Activated effector memory CD4-positive, alpha-beta T cell treated with anti-CD3 and anti-CD28 coated beads, Interleukin-2, amount 50 U/mL, for 16 hours (primary cell): ENCODE data around the gene HORMAD1.
"Not testable (repeated sequence)": the region's sequence is repeated elsewhere in the genome, so short reads cannot be mapped to it uniquely, and the experiment has no call there.

Experiments used
- DNase-seq: peaks from one replicate; pipeline ENCODE4 v3.0.0-alpha.2; 2020

Gene HORMAD1, protein sequence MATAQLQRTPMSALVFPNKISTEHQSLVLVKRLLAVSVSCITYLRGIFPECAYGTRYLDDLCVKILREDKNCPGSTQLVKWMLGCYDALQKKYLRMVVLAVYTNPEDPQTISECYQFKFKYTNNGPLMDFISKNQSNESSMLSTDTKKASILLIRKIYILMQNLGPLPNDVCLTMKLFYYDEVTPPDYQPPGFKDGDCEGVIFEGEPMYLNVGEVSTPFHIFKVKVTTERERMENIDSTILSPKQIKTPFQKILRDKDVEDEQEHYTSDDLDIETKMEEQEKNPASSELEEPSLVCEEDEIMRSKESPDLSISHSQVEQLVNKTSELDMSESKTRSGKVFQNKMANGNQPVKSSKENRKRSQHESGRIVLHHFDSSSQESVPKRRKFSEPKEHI

DNA sequence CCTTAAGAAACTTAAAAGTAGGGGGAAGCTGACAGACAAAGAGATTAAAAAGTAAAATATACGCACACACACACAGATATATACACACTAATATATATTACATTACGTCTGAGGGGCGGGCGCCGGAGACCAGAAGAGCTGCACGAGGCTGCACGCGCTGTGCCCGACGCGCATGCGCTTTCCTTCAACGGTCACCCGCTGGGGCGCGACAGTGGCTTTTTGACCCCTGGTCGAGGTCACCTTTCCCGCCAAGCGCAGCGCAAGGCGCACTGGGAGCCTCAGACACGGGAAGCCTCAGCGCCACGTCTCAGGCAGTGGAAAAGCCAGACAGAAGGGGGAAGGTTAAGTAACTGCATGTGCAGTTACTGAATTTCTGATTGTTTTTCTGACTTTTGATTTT lies at the start of gene HORMAD1:
Gene HORMAD1, minus strand, starts transcription at position 193 of the 400 bp plus-strand sequence. CDS start 1,390 bp downstream, outside the sequence.
- DNase-seq: no peak

DNA sequence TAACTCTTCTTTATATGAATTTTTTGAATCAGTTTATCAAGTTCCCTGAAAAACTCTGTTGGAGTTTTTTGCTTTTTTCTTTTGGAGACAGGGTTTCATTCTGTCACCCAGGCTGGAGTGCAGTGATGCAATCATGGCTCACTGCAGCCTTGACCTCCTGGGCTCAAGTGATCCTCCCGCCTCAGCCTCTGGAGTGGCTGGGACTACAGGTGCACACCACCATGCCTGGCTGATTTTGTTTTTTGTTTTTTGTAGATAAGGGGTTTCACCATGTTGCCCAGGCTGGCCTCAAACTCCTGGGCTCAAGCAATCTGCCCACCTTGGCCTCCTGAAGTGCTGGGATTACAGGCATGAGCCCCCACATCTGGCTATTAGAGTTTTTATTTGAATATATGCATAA lies 47.0 kb upstream of the HORMAD1 start:
- DNase-seq: not testable (repeated sequence)

DNA sequence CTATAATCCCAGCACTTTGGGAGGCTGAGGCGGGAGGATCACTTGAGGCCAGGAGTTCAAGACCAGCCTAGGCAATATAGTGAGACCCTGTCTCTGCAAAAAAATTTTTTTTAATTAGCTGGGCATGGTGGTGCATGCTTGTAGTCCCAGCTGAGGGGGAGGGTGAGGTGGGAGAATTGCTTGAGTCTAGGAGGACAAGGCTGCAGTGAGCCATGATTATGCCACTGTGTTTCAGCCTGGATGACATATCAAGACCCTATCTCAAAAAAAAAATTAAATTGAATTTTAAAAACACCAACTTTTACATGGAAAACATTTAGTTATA lies 45.2 kb upstream of the HORMAD1 start:
- not testable (repeated sequence) for DNase-seq

DNA sequence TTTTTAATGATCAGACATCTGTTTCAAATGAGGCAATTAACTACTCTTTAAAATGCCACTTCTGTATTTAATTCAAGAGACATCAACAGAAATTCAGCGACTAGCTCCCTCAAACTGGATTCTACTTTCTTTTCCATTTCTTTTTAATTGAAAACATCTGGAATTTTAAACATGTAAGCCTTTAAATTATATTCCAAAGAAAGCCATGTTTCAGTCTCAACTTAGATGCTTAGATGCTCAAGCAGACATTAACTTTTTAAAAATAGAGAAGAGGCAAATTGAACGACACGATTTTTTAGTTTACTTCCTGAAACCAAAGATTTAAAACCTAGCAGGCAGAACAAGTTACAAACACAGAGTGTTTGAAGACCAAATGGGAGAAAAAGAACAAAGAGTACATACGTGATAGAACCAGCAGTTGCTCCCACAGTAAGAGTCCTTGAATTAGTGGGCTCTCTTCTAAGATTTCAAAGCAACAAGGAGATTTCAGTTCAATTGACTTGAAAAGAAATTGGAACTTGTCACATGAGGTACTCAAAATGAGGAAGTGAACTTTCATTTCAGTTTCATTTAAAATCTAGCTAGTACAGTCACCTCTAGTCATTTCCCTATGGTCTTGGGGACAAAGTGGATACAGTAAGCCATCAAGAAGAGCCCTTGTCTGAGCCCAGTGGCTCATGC lies 44.7 kb upstream of the HORMAD1 start, which contains the start of gene CTSS:
Gene CTSS, minus strand, starts transcription at position 483 of the 681 bp plus-strand sequence. CDS start 1,015 bp downstream, outside the sequence.
- no peak for DNase-seq

DNA sequence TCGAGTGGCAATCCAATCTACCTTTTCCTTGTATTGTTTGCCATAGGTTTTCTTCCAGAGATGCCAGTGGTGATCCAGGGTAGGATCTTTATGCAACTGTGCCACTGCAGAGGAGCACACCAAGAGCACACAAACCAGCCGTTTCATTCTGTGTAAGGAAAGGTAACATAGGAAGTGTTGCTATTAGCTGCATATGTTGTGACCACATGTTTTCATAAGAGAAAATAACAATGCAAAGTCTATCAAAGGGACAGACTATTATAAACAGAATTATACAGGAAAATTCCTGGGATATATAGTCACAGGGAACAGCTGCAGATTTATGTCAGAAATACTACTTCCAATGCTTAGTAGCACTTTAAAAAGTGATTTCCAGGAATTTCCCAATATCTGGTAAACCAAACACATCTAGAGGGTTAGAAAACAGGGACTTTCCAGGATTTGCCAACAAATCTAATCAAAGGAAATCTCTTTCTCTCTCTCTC lies 44.0 kb upstream of the HORMAD1 start:
- no peak for DNase-seq

DNA sequence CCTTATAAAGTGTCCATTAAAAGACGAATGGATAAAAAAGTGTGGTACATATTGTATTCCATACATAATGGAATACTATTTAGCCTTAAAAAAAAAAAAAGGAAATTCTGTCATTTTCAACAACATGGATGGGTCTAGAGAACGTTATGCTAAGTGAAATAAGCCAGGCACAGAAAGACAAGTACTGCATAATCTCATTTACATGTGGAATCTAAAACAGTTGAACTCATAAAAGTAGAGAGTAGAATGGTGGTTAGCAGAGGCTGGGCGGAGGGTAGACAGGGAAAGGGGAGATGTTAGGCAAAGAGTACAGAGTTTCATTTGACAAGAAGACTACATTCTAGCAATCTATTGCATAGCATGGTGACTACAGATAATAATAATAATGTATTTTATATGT lies 42.3 kb upstream of the HORMAD1 start:
- DNase-seq: no peak

DNA sequence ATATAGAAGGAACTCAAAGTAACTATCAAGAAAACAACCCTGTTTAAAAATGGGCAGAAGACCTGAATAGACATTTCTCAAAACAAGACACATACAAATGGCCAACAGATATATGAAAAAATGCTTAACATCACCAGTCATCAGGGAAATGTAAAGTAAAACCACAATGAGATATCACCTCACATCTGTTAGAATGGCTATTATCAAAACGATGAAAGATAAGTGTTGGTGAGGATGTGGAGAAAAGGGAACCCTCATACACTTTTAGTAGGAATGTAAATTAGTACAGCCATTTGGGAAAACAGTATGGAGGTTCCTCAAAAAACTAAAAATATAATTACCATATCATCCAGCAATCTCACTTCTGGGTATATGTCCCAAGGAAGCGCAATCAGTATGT lies 41.9 kb upstream of the HORMAD1 start:
- DNase-seq: no peak

DNA sequence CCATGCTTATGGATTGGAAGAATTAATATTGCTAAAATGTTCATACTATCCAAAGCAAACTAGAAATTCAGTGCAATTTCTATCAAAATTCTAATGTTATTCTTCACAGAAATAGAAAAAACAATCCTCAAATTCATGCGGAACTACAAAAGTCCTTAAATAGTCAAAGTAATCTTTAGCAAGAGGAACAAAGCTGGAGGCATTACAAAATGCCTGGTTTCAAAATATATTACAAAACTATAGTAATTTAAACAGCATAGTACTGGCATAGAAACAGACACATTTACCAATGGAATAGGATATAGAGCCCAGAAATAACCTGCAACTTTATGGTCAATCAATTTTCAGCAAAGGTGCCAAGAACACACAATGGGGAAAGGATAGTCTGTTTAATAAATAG lies 41.1 kb upstream of the HORMAD1 start:
- no peak for DNase-seq

DNA sequence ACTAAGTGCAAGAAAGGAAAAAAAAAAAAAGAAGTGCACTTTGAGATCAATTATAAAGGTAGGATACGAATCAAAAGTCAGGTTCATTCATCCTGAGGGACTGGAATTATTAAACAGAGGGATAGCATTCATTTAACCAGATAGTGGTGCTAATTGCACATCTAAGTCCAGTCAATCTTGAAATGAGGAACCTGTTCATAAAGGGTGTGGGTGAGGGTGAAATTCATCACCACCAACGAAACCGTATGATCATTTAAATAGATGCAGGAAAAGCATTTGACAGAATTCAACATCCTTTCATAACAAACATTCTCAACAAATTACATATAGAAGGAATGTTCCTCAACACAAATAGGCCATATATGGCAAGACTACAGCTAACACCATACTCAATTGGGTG lies 39.3 kb upstream of the HORMAD1 start:
- DNase-seq: no peak

DNA sequence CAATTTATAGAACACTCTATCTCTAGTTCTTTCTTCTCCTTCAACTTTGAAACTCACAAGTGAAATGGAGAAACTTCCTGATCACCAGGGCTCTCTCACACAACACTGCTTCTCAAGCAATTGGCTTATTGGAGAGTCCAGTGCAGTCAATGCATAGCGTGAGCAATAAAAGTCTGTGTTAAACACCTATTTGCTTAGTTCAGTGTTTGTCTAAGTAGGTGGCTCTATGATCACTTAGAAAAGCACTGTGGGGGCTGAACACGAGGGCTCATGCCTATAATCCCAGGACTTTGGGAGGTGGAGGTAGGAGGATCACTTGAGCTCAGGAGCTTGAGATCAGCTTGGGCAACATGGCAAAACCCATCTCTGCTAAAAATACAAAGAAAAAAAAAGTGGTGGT lies 32.7 kb upstream of the HORMAD1 start:
- DNase-seq: no peak

DNA sequence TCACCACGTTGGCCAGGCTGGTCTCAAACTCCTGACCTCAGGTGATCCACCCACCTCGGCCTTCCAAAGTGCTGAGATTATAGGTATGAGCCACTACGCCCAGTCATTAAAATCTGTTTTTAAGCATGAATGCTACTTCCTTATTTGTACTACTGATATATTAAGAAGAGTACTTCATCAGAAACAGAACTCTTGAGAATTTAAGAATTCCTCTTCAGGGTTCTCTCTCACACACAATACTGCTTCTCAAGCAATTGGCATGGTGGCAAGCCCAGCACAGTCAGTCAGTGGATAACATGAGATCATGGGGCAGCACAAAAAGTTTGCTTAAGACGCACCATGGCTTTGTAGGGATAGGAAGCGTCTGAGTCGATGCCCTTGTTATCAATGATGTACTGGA lies 30.7 kb upstream of the HORMAD1 start:
- no peak for DNase-seq

DNA sequence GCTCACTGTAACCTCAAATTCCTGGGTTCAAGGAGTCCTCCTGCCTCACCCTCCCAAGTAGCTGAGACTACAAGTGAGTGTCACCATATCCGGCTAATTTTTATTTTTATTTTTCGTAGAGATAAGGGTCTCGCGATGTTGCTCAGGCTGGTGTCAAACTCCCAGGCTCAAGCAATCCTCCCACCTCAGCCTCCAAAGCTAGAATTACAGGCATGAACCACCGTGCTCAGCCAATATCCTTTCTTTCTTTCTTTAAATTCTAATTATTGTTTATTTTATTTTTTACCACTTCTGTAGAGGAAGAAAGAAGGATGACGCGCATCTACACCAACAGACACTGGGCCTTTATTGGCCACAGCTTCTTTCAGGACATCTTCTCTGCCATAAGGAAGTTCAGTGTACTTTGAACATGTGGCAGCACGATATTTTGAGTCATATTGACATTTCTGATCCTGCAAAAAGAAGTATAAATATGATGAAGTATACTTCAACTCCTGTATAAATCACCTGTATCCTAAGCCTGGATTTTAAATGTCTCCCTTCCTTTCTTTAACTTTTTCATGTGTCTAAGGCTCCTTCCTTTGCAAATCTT lies 29.1 kb upstream of the HORMAD1 start:
- no peak for DNase-seq

DNA sequence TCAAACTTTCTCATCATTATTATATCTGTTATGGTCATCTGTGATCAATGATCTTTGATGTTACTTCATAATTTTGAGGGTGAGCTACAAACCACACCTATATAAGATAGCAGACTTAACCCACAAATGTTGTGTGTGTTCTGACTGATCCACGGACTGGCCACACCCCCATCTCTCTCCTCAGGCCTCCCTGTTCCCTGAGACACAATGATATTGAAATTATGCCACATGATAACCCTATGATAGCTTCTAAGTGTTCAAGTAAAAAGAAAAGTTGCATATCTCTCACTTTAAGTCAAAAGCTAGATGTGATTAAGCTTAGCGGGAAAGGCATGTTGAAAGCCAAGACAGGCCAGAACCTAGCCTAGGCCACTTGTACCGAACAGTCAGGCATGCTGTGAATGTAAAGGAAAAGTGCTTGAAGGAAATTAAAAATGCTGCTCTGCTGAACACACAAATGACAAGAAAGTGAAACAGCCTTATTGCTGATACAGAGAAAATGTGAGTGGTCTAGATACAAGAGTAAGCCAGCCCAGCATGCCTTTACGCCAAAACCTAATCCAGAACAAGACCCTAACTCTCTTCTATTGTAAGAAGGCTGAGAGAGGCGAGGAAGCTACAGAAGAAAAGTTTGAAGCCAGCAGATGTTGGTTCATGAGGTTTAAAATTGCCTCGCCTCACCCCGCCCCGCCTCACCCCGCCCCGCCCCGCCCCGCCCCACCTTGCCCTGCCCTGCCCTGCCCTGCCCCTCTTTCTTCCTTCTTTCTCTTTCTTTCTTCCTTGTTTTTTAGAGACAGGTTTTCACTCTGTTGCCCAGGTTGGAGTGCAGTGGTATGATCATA lies 28.4 kb upstream of the HORMAD1 start:
- no peak for DNase-seq

DNA sequence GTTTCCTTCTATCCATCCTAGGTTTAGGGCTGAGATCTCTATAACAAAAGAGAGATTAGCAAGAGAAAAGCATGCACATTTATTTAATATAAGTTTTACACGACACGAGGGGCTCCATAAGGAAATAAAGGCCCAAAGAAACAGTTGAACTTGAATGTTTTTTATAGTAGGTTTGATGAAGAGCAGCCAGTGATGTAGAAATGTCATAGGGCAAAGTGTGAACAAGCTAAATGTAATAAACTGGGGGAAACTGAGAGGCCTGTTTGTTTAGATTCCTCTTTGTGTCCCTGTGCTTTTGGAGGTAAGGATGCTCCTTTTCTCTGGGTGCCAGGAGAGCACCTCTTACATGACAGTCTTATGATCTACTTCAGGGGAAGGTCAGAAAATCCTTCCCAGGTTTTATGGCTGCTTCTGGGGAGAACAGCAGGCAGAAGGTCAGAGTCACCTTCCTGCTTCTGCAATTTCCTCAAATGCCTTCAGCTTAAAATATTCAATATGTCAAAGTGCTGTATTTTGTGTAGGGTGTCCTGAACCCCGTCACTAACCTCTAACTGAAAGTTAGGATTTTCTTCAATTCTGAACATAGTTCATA lies 9.5 kb upstream of the HORMAD1 start:
- no peak for DNase-seq

DNA sequence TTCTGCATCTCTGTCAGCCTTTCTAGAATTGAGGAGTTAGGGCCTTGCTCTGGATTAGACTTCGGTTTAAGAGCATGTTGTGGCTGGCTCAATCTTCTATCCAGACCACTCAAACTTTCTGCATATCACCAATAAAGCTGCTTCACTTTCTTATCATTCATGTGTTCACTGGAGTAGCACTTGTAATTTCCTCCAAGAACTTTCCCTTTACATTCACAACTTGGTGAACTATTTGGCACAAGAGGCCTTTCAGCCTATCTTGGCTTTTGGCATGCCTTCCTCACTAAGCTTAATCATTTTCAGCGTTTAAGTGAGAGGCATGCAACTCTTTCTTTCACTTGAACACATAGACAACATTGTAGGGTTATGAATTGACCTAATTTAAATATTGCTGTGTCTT lies 3.6 kb upstream of the HORMAD1 start:
- DNase-seq: no peak

DNA sequence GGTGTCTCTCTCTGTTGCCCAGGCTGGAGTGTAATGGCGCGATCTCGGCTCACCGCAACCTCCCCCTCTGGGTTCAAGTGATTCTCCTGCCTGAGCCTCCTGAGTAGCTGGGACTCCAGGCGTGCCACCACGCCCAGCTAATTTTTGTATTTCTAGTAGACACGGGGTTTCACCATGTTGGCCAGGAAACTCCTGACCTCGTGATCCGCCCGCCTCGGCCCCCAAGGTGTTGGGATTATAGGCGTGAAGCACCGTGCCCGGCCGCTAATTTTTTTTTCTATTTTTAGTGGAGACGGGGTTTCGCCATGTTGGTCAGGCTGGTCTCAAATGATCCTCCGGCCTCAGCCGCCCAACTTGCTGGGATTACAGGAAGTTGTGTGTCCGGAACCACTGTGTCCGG lies 597 bp downstream of the HORMAD1 start:
- no peak for DNase-seq

DNA sequence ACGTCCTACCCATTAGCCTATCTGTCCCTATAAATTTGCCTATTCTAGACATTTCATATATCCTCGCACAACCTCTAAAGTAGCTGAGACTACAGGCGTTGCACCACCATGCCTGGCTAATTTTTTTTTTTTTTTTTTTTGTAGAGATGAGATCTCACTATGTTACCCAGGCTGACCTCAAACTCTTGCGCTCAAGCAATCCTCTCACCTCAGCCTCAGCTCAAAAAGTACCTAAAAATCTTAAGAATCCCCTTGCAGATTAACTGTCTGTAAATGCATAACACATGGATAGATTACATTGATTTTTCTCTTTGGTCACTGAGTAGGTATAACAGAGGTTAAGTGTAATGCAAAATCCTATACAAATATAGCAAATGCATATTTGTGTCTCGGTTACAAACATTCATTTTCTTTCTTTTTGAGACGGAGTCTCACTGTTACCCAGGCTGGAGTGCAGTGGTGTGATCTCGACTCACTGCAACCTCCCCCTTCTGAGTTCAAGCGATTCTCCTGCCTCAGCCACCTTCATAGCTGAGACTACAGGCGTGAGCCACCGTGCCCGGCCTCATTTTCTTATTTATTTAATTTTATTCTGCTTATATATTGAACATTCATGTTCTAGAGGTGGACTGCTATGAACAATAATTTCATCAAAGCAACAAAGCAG lies 2.3 kb downstream of the HORMAD1 start:
- DNase-seq: no peak

DNA sequence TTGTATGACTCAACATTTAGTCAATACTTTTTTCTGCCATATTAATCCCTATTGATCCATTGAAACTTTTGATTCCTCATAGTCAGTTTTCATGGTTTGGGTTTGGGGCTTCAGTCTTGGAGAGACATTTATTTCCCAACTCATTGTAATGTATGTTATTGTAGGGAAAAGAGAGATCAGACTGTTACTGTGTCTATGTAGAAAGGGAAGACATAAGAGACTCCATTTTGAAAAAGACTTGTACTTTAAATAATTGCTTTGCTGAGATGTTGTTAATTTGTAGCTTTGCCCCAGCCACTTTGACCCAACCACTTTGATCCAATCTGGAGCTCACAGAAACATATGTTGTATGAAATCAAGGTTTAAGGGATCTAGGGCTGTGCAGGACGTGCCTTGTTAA lies 11.7 kb downstream of the HORMAD1 start:
- not testable (repeated sequence) for DNase-seq

DNA sequence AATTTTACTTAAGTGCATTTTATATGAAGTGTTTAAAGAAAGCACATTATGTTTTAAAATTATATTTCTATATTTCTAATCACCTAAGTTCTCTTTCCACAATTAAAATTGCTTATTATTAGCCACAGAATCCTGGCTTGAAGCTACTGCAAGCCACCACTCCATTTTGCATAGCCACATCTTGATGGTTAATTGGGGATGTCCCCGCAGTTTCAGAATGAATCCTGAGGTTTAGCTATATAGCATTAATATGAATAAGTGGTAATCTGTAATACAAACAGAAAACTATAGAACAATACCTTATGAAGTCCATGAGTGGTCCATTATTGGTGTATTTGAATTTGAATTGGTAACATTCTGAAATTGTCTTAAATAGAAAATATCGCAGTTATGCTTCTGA lies 12.1 kb downstream of the HORMAD1 start:
- no peak for DNase-seq

DNA sequence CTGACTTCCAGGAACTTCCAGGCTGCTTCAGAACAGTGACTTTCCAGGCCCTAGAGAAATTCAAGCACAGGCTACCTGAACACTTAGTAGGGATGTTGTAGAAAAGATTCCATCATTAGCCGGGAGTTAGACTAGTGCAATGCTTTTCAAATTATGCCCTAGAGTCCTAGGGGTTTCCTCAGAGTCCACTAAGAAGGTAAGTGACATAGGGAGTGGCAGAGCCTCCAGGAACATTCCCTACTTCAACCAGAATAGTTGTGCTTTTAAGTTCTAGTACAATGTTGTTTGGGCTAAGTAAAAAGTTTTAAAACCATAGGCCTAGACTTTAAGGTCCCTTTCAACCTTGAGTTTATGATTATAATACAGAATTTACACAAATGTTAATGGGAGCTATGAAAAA lies 14.6 kb downstream of the HORMAD1 start:
- DNase-seq: no peak

DNA sequence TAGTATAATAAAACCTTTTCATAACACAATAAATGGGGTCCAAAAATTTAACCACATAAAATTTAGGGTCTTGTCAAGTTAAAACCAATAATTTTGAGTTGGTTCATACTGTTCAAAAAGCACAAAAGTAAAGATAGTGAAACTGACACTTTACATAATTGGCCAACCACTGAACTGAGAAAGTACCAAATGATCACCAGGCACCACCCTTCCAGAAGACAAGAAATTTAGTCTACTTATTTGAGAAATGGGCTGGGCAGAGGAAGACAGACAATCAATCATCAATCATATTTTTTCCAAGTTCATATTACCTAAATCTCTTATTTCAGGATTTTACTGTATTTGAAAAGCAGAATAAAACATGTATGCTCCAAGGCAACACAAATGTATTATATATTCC lies 17.3 kb downstream of the HORMAD1 start:
- no peak for DNase-seq
